Kidney (tissue), 14 donors: Measurements from ENCODE around the gene PADI1. TPM values are rescaled to one million over a fixed set of nuclear protein-coding genes. Genes with fewer than 3 reads are reported as not detected.

Experiments used
- DNase-seq, 5 donors: peaks; one replicate each; pipeline ENCODE4 v3.0.0-alpha.2; 2013 to 2020
- FAIRE-seq: peaks from 2 replicates; lab custom pipeline; 2012; peaks lifted over from hg19 to GRCh38; lab: Jason Lieb, UNC
- H3K27ac ChIP-seq, 2 donors: one replicate each; pipeline ENCODE4 v1.7.0; 2013; ENCODE audit warnings: low read depth in 2 of 2, low read length in 2 of 2, inconsistent platforms in 1 of 2
- H3K27me3 ChIP-seq: one replicate; pipeline ENCODE4 v1.7.1; 2013; ENCODE audit warnings: low read length, inconsistent platforms; ENCODE audit not compliant: control insufficient read depth, insufficient read depth
- H3K36me3 ChIP-seq, 3 donors: one replicate each; pipeline versions ENCODE4 v1.7.0 to v1.7.1; 2013; ENCODE audit warnings: low read length in 3 of 3, control low read depth in 1 of 3, inconsistent platforms in 1 of 3; ENCODE audit not compliant: insufficient read depth in 3 of 3, control insufficient read depth in 2 of 3
- H3K4me1 ChIP-seq, 3 donors: one replicate each; pipeline versions ENCODE4 v1.7.0 to v1.7.1; 2013; ENCODE audit warnings: low read length in 3 of 3, inconsistent platforms in 1 of 3, low read depth in 1 of 3; ENCODE audit not compliant: control insufficient read depth in 2 of 3, insufficient read depth in 2 of 3
- H3K4me3 ChIP-seq, 3 donors: one replicate each; pipeline versions ENCODE4 v1.7.0 to v1.8.1; 2013; ENCODE audit warnings: low read length in 3 of 3, control low read depth in 1 of 3, inconsistent platforms in 1 of 3
- H3K9ac ChIP-seq, 3 donors: one replicate each; pipeline versions ENCODE4 v1.7.0 to v1.7.1; 2013; ENCODE audit warnings: low read length in 3 of 3, control low read depth in 1 of 3, inconsistent platforms in 1 of 3
- H3K9me3 ChIP-seq, 3 donors: one replicate each; pipeline versions ENCODE4 v1.7.0 to v1.7.1; 2013; ENCODE audit warnings: low read length in 3 of 3, control low read depth in 1 of 3, inconsistent platforms in 1 of 3; ENCODE audit not compliant: control insufficient read depth in 2 of 3, insufficient read depth in 1 of 3
- intact Hi-C: fragments of 100-400 bp; cut with DNase I; formaldehyde crosslinking; loops from one replicate; pipeline ENCODE4 v1.11.1; 2022
- polyA plus RNA-seq: library from polyadenylated mRNA; stranded (reverse); fragments of 350-450 nt; fragmentation: Illumina TruSeq; extraction: RNeasy Lipid Tissue Mini Kit (QIAGEN cat#74804); gene quantifications from one replicate; pipeline ENCODE4 v1.2.3, GENCODE V29; 2014; ENCODE audit warnings: low read depth, low replicate concordance; ENCODE audit not compliant: insufficient read depth
- total RNA-seq: library from RNA; stranded (reverse); fragmentation: NEBNext Ultra II Directional; extraction: Animal tissue kit (Norgen Biotek cat#: 25700); gene quantifications from one replicate; pipeline ENCODE4 v1.2.1, GENCODE V29; 2021
- TF ChIP-seq, protein P1 (sequence below): IDR thresholded peaks from 3 replicates; pipeline ENCODE4 v1.5.1; 2012; ENCODE audit warnings: mild to moderate bottlenecking, moderate library complexity, borderline replicate concordance; ENCODE audit not compliant: insufficient read depth; ENCODE audit errors: extremely low read depth
- donor health status: control.
- donor health status: control.
- donor health status: control.
- donor health status: control.
- donor health status: control.
- donor health status: DM: yes; HTN: yes; CAD: no.
- donor health status: Normal renal cell carcinoma (clear cell type).

Gene PADI1
- total and polyA plus RNA-seq, 2 donors from 2014 or later, result 1.3 TPM; not detected in 1

DNA sequence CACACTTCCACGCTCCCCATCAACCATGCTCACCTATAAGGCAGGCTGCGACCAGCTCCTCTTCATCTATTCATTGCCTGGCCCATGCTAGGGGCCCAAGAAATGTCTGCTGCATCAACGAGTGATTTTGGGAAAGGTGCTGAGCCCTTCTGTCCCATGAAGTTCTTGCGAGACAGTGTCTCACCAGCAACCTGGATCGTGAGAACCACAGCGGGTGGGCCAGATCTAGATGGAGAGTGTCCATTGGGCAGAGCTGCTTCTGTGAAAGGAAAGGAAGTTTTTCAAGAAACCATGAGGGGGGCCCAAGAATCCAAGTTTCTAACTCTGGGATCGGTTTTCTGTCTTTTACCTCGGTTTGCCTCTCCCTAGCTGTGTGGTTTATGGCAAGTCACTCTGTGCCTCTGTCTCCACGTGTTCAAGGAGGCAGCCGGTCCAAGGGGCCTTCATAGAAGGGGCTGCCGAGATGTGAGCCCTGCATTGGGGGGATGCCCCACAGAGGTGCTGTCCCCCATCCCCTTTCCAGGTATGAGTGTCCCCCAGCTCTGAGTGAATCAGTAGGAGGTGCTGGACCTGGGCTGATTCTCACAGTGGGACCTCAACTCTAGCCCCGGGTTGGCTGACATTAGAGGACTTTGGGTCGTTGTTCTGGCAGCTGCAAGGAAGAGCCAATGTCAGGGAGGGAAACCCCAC, 8.3 kb upstream of the PADI1 start:
- H3K27ac ChIP-seq, result no peak overlapping the region
- no peaks in the 10 kb centered on the region for H3K27me3 ChIP-seq
- H3K9ac ChIP-seq, result no peak overlapping the region
- H3K36me3 ChIP-seq, result no peaks in the 10 kb centered on the region
- FAIRE-seq, result no peak
- H3K4me1 ChIP-seq, result peaks cover 0 to 2% (median 0%) of the 10 kb centered on the region in 3 donors
- no peak overlapping the region for H3K4me3 ChIP-seq
- no peaks in the 10 kb centered on the region for H3K9me3 ChIP-seq
- peak in 3 of 5 donors; percentile 6 to 37 (median 24) for DNase-seq
- TF ChIP-seq, protein P1, sequence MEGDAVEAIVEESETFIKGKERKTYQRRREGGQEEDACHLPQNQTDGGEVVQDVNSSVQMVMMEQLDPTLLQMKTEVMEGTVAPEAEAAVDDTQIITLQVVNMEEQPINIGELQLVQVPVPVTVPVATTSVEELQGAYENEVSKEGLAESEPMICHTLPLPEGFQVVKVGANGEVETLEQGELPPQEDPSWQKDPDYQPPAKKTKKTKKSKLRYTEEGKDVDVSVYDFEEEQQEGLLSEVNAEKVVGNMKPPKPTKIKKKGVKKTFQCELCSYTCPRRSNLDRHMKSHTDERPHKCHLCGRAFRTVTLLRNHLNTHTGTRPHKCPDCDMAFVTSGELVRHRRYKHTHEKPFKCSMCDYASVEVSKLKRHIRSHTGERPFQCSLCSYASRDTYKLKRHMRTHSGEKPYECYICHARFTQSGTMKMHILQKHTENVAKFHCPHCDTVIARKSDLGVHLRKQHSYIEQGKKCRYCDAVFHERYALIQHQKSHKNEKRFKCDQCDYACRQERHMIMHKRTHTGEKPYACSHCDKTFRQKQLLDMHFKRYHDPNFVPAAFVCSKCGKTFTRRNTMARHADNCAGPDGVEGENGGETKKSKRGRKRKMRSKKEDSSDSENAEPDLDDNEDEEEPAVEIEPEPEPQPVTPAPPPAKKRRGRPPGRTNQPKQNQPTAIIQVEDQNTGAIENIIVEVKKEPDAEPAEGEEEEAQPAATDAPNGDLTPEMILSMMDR, result no peak
- intact Hi-C loops, result no loop called here

DNA sequence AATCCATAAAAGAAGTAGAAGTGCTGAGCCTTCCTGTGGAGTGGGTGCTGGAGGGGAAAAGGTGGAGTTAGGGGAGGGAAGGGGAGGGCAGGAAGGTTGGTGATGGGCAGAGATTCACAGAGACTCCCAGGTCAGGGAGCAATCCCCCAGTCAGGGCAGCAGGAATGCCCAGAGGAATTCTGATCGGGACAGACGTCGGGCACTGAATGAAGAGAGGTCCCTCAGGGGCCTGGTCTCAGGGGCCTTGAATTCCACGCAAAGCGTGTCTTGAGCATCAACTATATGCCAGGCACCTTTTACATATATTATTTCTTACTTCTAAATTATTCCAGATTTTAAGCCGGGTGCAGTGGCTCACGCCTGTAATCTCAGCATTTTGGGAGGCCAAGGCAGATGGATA, 7.2 kb upstream of the PADI1 start:
- Histone ChIP-seq H3K4me1 (peaks cover 0 to 2% (median 0%) of the 10 kb centered on the region in 3 donors), H3K9ac (no peak overlapping the region), H3K36me3 (no peaks in the 10 kb centered on the region), H3K27ac (no peak overlapping the region), H3K4me3 (no peak overlapping the region), H3K27me3 (no peaks in the 10 kb centered on the region), H3K9me3 (no peaks in the 10 kb centered on the region)
- TF ChIP-seq, protein P1, result no peak
- intact Hi-C loops, result no loop called here
- no peak for FAIRE-seq
- peak in 2 of 5 donors; percentile 3 to 37 for DNase-seq

DNA sequence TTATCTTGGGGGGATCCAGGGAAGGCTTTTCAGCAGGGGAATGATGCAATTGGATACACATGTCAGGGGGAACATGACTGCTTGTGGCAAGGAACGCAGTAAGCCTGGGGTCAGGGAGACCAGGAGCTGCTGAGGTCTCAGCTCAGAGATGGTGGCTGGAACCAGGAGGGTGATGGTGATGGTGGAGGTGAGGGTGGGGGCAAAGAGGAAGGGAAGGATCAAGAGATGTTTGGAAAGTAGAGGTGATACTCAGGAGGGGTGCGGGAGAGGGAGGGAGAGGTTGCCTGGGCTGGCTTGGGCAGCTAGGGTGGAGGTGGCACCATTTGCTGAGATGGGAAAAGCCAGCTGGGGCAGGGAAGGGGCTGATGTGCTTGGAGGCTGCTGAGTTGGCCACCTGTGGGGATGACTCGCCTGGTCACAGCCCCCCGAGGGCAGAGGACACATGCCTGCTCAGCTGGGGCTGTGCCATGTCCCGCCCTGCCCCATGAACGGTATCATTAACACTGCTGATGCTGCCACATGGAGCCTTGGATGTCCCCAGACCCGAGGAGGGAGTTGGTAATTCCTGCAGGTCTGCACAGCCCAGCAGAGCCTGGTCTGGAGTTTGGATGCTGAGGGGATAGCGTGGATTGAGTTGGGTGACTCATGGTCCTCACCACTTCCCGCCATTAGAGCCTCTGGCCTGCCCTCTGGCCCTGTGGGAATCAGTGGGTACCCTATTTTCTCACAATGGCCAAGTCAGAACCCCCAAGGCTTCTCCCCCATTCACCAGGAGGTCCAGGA, 6.3 kb upstream of the PADI1 start:
- Histone ChIP-seq H3K4me3 (no peak overlapping the region), H3K9ac (no peak overlapping the region), H3K27me3 (no peaks in the 10 kb centered on the region), H3K9me3 (no peaks in the 10 kb centered on the region), H3K27ac (no peak overlapping the region), H3K4me1 (peaks cover 0 to 2% (median 0%) of the 10 kb centered on the region in 3 donors), H3K36me3 (no peaks in the 10 kb centered on the region)
- FAIRE-seq (no peak), DNase-seq (peak in 3 of 5 donors; percentile 8 to 69 (median 24))
- TF ChIP-seq, protein P1, result no peak
- intact Hi-C loops, result no loop called here
